ENCODE data around the gene MEP1B.

MEP1B gene

DNA sequence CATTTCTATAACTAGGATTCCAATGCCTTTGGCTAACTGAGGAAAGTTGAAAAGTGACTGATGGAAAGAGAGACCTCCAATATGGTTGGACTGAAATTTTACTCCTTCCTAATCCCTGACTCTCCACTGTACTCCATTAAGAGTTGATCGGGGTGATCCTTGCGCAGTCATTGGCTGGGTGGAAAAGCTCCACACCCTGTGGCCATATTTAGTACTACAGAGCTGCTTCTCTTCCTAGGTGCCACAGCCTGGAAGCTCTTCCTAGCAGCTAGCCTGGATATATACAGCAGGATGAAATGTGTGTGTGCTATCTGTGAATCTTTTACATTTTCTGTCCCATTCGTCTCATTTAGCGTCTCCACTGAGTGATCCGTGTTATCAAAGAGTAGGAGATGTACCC lies 71.2 kb downstream of the MEP1B start:
- ChIA-PET POLR2A (no interaction called here), CTCF (interaction anchor here (1.2 to 3.7 kb wide), 5 partner anchors 9 to 210 kb away, joined by 3 to 25 read pairs (median 5); partner anchors contain the start of gene GAREM1)
- TF ChIP-seq, protein P1, sequence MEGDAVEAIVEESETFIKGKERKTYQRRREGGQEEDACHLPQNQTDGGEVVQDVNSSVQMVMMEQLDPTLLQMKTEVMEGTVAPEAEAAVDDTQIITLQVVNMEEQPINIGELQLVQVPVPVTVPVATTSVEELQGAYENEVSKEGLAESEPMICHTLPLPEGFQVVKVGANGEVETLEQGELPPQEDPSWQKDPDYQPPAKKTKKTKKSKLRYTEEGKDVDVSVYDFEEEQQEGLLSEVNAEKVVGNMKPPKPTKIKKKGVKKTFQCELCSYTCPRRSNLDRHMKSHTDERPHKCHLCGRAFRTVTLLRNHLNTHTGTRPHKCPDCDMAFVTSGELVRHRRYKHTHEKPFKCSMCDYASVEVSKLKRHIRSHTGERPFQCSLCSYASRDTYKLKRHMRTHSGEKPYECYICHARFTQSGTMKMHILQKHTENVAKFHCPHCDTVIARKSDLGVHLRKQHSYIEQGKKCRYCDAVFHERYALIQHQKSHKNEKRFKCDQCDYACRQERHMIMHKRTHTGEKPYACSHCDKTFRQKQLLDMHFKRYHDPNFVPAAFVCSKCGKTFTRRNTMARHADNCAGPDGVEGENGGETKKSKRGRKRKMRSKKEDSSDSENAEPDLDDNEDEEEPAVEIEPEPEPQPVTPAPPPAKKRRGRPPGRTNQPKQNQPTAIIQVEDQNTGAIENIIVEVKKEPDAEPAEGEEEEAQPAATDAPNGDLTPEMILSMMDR (IDR thresholded peaks at IDR 0.05; ENCODE audit: control extremely low read depth, extremely low read depth, low read depth, missing control alignments): no peak
- no peak for DNase-seq (ENCODE audit: extremely low spot score)

DNA sequence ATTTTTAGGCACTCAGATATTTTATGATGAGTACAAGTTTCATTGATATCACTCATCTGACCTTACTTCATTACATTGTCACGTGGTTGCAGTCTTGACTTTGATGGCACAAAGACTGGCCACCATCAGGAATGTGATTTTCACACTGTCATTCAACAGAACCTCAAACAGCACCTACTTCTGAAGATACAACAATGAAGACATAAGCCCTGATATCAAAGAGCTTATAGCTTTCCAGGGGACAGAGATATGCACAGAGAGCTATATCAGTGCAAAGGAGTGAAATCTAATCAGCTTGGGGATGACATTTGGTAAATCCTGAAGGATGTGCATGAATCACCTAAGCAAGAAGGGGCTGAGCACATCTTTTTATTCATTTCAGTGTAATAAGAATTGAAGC lies 72.3 kb downstream of the MEP1B start:
- POLR2A ChIA-PET: no interaction called here
- DNase-seq (ENCODE audit: extremely low spot score): no peak
- TF ChIP-seq, protein P1 (IDR thresholded peaks at IDR 0.05; ENCODE audit: control extremely low read depth, extremely low read depth, low read depth, missing control alignments): no peak
- CTCF ChIA-PET: interaction anchor here (1.5 to 3.7 kb wide), 3 partner anchors 9 to 209 kb away, joined by 4 to 25 read pairs (median 5); partner anchors contain the start of gene GAREM1

DNA sequence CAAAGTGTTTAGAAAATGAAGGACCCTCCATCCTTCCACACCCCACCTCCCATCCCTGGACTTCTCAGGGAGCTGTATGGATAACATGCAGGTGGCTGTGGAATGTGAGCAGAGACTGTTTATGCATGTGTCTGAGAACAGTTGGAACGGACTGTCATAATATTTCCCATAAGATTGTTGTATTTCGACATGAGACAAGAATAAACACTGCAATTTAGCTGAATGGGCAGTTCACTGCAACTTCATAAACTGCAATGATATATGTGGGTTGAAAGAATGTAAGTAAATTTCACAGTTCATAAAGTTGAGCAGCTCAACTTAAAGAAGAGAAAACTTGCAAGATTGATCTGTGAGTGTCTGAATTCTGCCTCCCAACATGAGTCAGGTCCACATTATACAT lies 74.6 kb downstream of the MEP1B start:
- ChIA-PET POLR2A (no interaction called here), CTCF (interaction anchor here (1.8 kb wide), 1 partner anchor 8 kb away, joined by 6 read pairs; no protein-coding TSS in a partner anchor)
- TF ChIP-seq, protein P1 (IDR thresholded peaks at IDR 0.05; ENCODE audit: control extremely low read depth, extremely low read depth, low read depth, missing control alignments): no peak
- no peak for DNase-seq (ENCODE audit: extremely low spot score)

DNA sequence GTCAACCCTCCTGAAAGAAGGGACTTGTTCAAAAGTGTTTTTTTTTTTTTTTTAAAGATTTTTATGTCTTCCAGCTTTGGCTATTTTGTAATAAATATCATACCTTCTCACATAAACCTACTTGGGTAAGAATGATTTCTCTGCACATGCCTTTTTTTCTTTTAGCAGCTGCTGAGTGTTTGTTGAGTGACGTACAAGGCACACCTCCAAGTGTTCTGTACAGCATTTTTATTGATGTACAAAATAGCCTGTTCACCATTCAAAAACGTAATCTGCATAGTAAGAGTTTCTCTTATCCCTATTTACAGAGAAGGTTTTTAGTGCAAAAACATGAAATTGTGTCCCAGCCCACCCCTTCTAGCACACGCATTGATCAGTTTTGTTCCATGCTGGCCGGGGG lies 77.6 kb downstream of the MEP1B start:
- TF ChIP-seq, protein P1 (IDR thresholded peaks at IDR 0.05; ENCODE audit: control extremely low read depth, extremely low read depth, low read depth, missing control alignments): no peak
- POLR2A ChIA-PET: no interaction called here
- no peak for DNase-seq (ENCODE audit: extremely low spot score)
- CTCF ChIA-PET: no interaction called here
